Neural cell (in vitro differentiated cells): ENCODE data around the gene ABCC5. TPM values are rescaled to one million over a fixed set of nuclear protein-coding genes. Genes with fewer than 3 reads are reported as not detected.

Experiments
- H2AFZ ChIP-seq: fragments of 200-600, 300-800 bp; sonication (generic), shearing (Covaris generic); 2 replicates; pipeline ENCODE4 v1.6.0; 2014; ENCODE audit warnings: low read depth, mild to moderate bottlenecking, antibody characterized with exemption, low read length, moderate library complexity
- H3F3A ChIP-seq: fragments of 200-600 bp; shearing (Covaris generic); 2 replicates; pipeline ENCODE4 v1.6.1; 2016; ENCODE audit warnings: mild to moderate bottlenecking, moderate library complexity, mixed read lengths, antibody characterized with exemption, low read length; ENCODE audit not compliant: insufficient read depth, poor library complexity, severe bottlenecking
- H3K27ac ChIP-seq: fragments of 200-600, 300-800 bp; sonication (generic), shearing (Covaris generic); 2 replicates; pipeline ENCODE4 v1.5.1; 2014; ENCODE audit warnings: mild to moderate bottlenecking, low read length, moderate library complexity
- H3K27me3 ChIP-seq: fragments of 300-800, 200-600 bp; sonication (generic), shearing (Covaris generic); 2 replicates; pipeline ENCODE4 v1.6.0; 2014; ENCODE audit warnings: mild to moderate bottlenecking, low read depth, low read length, moderate library complexity; ENCODE audit not compliant: insufficient read depth
- H3K36me3 ChIP-seq: fragments of 300-800, 200-600 bp; sonication (generic), shearing (Covaris generic); 2 replicates; pipeline ENCODE4 v1.5.1; 2014; ENCODE audit warnings: mild to moderate bottlenecking, antibody characterized with exemption, low read length, moderate library complexity; ENCODE audit not compliant: insufficient read depth
- H3K4me2 ChIP-seq: fragments of 300-800, 200-600 bp; sonication (generic), shearing (Covaris generic); 2 replicates; pipeline ENCODE4 v1.6.0; 2014; ENCODE audit warnings: mild to moderate bottlenecking, low read length
- H3K4me3 ChIP-seq: fragments of 300-800, 200-600 bp; sonication (generic), shearing (Covaris generic); 2 replicates; pipeline ENCODE4 v1.5.1; 2014; ENCODE audit warnings: mild to moderate bottlenecking, low read length, moderate library complexity
- H3K79me2 ChIP-seq: fragments of 200-600 bp; shearing (Covaris generic); replicated peaks from 2 replicates; pipeline ENCODE4 v1.6.0; 2014; ENCODE audit warnings: mild to moderate bottlenecking, low read length, moderate library complexity; ENCODE audit not compliant: insufficient read depth
- H3K9ac ChIP-seq: fragments of 300-800, 200-600 bp; sonication (generic), shearing (Covaris generic); 2 replicates; pipeline ENCODE4 v1.6.1; 2016; ENCODE audit warnings: mild to moderate bottlenecking, low read length, mixed read lengths
- H3K9me2 ChIP-seq: fragments of 200-600 bp; shearing (Covaris generic); 2 replicates; pipeline ENCODE4 v1.6.1; 2016; ENCODE audit warnings: mild to moderate bottlenecking, low read length, mixed read lengths; ENCODE audit not compliant: insufficient read depth
- H3K9me3 ChIP-seq: fragments of 200-600, 300-800 bp; sonication (generic), shearing (Covaris generic); 2 replicates; pipeline ENCODE4 v1.6.1; 2016; ENCODE audit warnings: mild to moderate bottlenecking, mixed run types, low read length, moderate library complexity, mixed read lengths
- H4K20me1 ChIP-seq: fragments of 200-600 bp; shearing (Covaris generic); 2 replicates; pipeline ENCODE4 v1.6.1; 2016; ENCODE audit warnings: mild to moderate bottlenecking, mixed run types; ENCODE audit not compliant: insufficient read depth
- CTCF ChIP-seq: fragments of 450-650 bp; IDR thresholded peaks from 2 replicates; pipeline ENCODE4 v1.5.1; 2014; ENCODE audit warnings: antibody characterized with exemption, mild to moderate bottlenecking, moderate library complexity; ENCODE audit not compliant: poor library complexity, severe bottlenecking
- EP300 ChIP-seq: fragments of 450-650 bp; conservative IDR thresholded peaks from 2 replicates; pipeline ENCODE4 v1.6.1; 2014; ENCODE audit warnings: antibody characterized with exemption, mild to moderate bottlenecking, moderate library complexity; ENCODE audit not compliant: poor library complexity, severe bottlenecking
- EZH2 ChIP-seq: fragments of 200-600, 300-800 bp; shearing (Covaris generic), sonication (generic); IDR thresholded peaks from 2 replicates; pipeline ENCODE4 v1.6.1; 2014; ENCODE audit warnings: antibody characterized with exemption, low read length, borderline replicate concordance, mild to moderate bottlenecking; ENCODE audit not compliant: insufficient read depth, poor library complexity, severe bottlenecking
- MXI1 ChIP-seq: fragments of 450-650 bp; conservative IDR thresholded peaks from 2 replicates; pipeline ENCODE4 v1.6.1; 2014; ENCODE audit warnings: antibody characterized with exemption, mild to moderate bottlenecking; ENCODE audit not compliant: poor library complexity, severe bottlenecking
- POLR2AphosphoS5 ChIP-seq: IDR thresholded peaks from 2 replicates; pipeline ENCODE4 v1.6.1; 2012
- RAD21 ChIP-seq: fragments of 450-650 bp; conservative IDR thresholded peaks from 2 replicates; pipeline ENCODE4 v1.6.1; 2014; ENCODE audit warnings: antibody characterized with exemption, mild to moderate bottlenecking, moderate library complexity
- REST ChIP-seq: IDR thresholded peaks from 2 replicates; pipeline ENCODE4 v1.6.1; 2012; ENCODE audit warnings: borderline replicate concordance
- SMC3 ChIP-seq: fragments of 450-650 bp; conservative IDR thresholded peaks from 2 replicates; pipeline ENCODE4 v1.6.1; 2014; ENCODE audit warnings: antibody characterized with exemption, mild to moderate bottlenecking, moderate library complexity; ENCODE audit not compliant: poor library complexity
- TAF1 ChIP-seq: IDR thresholded peaks from 2 replicates; pipeline ENCODE4 v1.6.1; 2012; ENCODE audit warnings: low read depth
- polyA plus RNA-seq: library from polyadenylated mRNA; depleted of rRNA; stranded (reverse); fragments of >200 nt; gene quantifications from 2 replicates; pipeline ENCODE4 v1.2.3, GENCODE V29; 2014

Gene ABCC5
- polyA plus RNA-seq, 1 donor from 2014 or later: 227 TPM

GRCh38 chr3:184002469-184002868, 15.2 kb downstream of the ABCC5 start:
- no peak overlapping the region for H2AFZ ChIP-seq
- H3K36me3 ChIP-seq: no peaks in the 10 kb centered on the region
- no peaks in the 10 kb centered on the region for H3K9me2 ChIP-seq
- H3K4me3 ChIP-seq: no peak overlapping the region
- H3K9me3 ChIP-seq: no peaks in the 10 kb centered on the region
- no peak overlapping the region for H3K4me2 ChIP-seq
- TF ChIP-seq CTCF (no peak), TAF1 (no peak), REST (no peak), SMC3 (no peak), POLR2AphosphoS5 (no peak), RAD21 (no peak), EP300 (no peak), EZH2 (no peak), MXI1 (no peak)
- peaks cover 7% of the 10 kb centered on the region for H3K79me2 ChIP-seq
- no peak overlapping the region for H3K9ac ChIP-seq
- H3K27me3 ChIP-seq: no peaks in the 10 kb centered on the region
- no peaks in the 10 kb centered on the region for H4K20me1 ChIP-seq
- H3K27ac ChIP-seq: no peak overlapping the region
- no peaks in the 10 kb centered on the region for H3F3A ChIP-seq

GRCh38 chr3:184001761-184002160, 15.9 kb downstream of the ABCC5 start:
- H3K27me3 ChIP-seq: no peaks in the 10 kb centered on the region
- H3K9me3 ChIP-seq: no peaks in the 10 kb centered on the region
- TF ChIP-seq EP300 (no peak), REST (no peak), EZH2 (no peak), POLR2AphosphoS5 (no peak), SMC3 (no peak), MXI1 (no peak), TAF1 (no peak), CTCF (no peak), RAD21 (no peak)
- H3K9ac ChIP-seq: no peak overlapping the region
- no peak overlapping the region for H3K27ac ChIP-seq
- H3K79me2 ChIP-seq: peaks cover 7% of the 10 kb centered on the region
- H4K20me1 ChIP-seq: no peaks in the 10 kb centered on the region
- H3K36me3 ChIP-seq: no peaks in the 10 kb centered on the region
- H3K4me3 ChIP-seq: no peak overlapping the region
- H2AFZ ChIP-seq: no peak overlapping the region
- no peaks in the 10 kb centered on the region for H3K9me2 ChIP-seq
- H3F3A ChIP-seq: no peaks in the 10 kb centered on the region
- no peak overlapping the region for H3K4me2 ChIP-seq
